ENCODE data around the gene YY2.
"Not testable (repeated sequence)": the region's sequence is repeated elsewhere in the genome, so short reads cannot be mapped to it uniquely, and the experiment has no call there.

Gene YY2

GRCh38 chrX:21855937-21856415, at the start of gene YY2:
TSS of gene YY2 (plus strand) at chrX:21855987. CDS start at chrX:21856485, 498 bp downstream.
- DNase-seq, result no peak

GRCh38 chrX:21806691-21807090, 49.1 kb upstream of the YY2 start:
- DNase-seq, result no peak

- DNase-seq, result no peak
These were observed 44.0 kb upstream of the YY2 start for GRCh38 chrX:21811832-21812231.

DNA sequence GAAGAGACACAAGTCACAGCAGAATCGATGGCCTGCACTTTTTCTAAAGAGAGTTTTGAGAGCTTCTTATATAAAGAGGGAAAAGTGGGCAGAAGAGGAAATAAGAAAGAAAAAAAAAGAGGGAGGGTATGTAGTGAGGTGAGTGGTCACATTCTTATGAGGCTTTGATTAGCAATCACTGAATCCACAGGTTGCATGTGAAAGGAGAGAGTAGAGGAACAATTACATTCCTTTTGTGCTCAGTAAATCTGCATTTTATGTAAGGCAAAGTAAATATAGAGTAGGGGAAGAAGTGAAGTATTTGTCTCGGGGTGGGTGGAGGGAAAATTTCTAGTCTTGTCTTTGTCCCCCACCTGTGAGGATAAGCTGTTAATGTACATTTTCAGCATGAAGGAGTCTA, 43.2 kb upstream of the YY2 start:
- DNase-seq, result no peak

- no peak for DNase-seq
These were observed 42.0 kb upstream of the YY2 start for GRCh38 chrX:21813612-21814368.

- no peak for DNase-seq
These were observed 39.7 kb upstream of the YY2 start for GRCh38 chrX:21816136-21816535.

DNA sequence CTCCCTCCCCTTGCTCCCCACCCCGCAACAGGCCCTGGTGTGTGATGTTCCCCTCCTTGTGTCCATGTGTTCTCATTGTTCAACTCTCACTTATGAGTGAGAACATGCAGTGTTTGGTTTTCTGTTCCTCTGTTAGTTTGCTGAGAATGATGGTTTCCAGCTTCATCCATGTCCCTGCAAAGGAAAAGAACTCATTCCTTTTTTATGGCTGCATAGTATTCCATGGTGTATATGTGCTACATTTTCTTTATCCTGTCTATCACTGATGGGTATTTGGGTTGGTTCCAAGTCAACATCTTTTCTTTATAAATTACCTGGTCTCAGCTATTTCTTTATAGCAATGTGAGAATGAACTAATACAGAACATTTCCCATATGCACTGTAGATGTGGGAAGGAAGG, 35.6 kb upstream of the YY2 start:
- DNase-seq, result not testable (repeated sequence)

GRCh38 chrX:21821875-21822274, 33.9 kb upstream of the YY2 start:
- no peak for DNase-seq

GRCh38 chrX:21831496-21831895, 24.3 kb upstream of the YY2 start:
- no peak for DNase-seq

GRCh38 chrX:21837056-21837455, 18.7 kb upstream of the YY2 start:
- DNase-seq, result no peak

DNA sequence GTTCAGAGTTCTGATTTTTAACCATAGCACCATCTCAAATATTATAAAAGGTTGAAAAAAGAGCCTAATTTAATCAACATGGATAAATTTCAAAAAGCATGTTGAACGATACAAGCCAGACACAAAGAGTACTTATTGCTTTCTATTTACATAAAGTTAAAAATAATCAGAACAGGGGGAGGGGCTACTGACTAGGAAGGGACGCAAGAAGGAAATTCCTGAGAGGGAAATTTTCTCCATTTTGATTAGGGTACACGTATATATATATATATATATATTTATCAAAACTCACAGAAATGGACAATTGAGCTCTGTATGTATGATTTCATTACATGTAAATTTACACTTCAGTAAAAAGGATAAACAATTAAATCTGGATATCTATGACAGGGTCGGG, 16.9 kb upstream of the YY2 start:
- DNase-seq, result no peak

DNA sequence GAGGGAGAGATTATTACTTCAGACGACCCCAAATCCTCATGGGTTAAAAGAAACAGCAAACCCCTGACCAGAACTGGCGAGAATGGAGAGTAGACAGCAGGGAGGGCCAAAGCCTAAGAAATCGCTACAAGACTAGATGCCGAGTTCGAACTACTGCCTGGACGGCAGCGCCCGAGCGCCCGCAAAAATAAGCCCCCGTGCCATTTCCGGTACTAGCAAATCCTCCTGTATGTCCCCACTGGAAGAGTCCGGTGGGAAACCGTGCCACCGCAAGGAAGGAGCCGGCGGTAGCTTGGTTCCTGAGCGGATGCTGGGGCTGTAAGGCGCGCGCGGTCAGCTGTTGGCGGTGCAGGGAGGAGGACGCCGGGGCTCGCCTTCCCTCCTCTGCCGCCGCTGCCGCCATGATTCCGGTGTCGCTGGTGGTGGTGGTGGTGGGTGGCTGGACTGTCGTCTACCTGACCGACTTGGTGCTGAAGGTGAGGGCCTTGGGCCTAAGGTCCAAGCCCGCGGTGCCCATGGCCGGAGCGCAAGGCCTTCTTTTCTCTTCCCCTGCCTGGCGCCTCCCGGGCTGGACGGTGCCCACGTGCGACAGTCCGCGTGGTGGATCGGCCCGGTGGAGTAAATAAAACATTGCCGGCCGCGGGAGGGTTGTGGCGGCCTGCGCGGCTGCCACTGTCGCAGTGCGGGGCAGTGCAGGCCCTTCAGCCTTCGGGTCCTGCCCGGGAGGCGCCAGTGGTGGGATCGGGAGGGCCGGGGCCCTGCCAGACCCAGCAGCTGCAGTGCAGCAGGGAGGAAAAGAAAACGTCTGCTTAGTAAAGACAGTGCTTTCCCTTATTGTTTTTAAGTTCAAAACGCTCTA, 16.2 kb upstream of the YY2 start, which contains the start of gene MBTPS2:
MBTPS2 (plus strand) TSS at position 284 of the 859 bp plus-strand sequence; CDS start at position 402, 118 bp downstream.
- peak; percentile 33 for DNase-seq

- no peak for DNase-seq
These were observed 15.6 kb upstream of the YY2 start for GRCh38 chrX:21840193-21840545.

DNA sequence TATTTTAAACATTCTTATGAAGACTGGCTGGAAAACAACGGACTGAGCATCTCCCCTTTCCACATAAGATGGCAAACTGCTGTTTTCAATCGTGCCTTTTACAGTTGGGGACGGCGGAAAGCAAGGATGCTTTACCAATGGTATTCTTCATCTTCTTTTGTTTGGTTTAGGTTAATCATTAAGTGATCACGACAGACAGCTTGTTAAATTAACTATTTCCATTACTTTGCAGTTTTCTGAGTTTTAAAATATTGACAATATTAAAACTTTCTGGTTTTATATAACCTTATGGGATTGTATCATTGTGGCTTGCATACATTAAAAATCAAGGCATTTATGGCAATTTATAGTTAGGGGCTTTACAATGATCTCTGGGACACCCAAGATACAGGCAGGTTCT, 12.6 kb upstream of the YY2 start:
- DNase-seq, result no peak

GRCh38 chrX:21845096-21845495, 10.7 kb upstream of the YY2 start:
- no peak for DNase-seq

DNA sequence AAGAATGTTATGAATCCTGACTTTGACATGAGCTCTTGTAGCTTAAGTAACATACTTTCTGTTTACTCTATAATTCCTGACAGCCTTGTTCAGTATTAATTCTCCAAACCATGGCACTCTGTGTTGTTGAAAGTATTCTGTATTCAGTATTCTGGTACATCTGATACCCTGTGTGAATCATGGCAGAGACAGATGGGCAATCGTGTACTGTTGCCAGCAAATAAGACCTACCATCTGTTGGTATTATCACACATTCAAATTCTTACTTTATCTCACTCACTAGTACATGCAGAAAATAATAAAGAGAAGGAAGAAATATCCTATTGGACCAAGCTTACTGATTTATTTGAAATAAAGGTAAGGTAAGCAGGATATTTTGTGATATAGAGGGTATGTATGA, 8.4 kb upstream of the YY2 start:
- no peak for DNase-seq

DNA sequence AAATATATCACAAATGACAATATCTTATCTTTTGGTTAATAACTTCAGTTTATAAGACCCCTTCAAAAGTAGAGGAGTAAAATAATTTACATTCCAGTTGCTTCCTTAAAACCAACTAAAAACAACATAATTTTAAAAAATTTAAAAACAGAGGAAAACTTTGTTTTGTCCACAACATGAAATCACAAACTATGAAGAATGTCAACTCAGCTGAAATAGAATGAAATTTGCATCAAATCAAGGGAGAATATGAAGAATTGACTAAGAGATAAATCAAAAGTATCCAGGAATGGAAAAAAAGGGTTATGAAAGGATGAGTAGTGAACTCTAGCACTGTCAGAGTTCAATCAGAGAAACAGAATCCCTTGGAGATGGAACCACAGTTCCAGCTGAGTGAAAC, 2.2 kb upstream of the YY2 start:
- no peak for DNase-seq

DNA sequence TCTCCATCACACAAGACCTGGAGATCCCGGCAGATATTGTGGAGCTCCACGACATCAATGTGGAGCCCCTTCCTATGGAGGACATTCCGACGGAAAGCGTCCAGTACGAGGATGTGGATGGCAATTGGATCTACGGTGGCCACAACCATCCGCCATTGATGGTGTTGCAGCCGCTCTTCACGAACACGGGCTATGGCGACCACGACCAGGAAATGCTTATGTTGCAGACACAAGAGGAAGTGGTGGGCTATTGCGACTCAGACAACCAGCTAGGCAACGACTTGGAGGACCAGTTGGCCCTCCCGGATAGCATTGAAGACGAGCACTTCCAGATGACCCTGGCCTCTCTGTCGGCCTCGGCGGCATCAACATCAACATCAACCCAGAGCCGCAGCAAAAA, 717 bp downstream of the YY2 start:
- no peak for DNase-seq

DNA sequence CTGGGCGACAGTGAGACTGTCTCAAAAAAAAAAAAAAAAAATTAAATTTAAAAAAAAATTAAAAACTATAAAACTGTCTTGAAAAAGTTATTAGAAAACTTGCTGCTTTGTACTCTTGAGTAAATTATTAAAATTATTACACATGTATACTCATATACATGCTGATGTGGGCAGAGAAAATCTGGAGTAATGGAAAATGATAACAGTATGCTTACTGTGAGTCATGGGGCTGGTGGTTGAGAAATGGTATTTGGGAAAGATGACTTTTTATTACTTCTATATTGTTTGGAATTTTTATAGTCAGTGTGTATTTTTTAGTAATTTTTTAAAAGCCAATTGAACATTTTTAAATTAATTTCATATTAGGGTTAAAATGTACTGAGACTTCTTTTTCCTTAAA, 7.5 kb downstream of the YY2 start:
- DNase-seq, result no peak

- no peak for DNase-seq
These were observed 9.6 kb downstream of the YY2 start for GRCh38 chrX:21865436-21865835.

DNA sequence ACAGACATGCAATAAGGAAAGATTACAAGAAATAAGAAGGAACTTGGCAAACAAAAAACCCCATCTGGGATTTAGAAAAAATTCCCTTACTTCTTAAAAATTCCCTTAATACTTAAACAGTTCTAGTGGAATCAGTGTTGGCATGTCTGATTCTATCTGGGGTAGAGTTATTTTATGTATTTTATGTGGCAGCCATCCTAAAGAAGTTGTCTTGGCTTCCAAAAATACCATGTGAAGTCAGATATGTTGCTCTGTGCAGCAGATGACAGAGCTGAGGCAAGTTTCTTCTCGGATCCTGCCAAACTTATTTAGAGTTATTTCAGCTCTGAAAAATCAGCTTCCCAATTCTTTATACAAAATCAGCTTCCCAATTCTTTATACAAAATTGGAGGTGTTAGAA, 14.7 kb downstream of the YY2 start:
- no peak for DNase-seq

DNA sequence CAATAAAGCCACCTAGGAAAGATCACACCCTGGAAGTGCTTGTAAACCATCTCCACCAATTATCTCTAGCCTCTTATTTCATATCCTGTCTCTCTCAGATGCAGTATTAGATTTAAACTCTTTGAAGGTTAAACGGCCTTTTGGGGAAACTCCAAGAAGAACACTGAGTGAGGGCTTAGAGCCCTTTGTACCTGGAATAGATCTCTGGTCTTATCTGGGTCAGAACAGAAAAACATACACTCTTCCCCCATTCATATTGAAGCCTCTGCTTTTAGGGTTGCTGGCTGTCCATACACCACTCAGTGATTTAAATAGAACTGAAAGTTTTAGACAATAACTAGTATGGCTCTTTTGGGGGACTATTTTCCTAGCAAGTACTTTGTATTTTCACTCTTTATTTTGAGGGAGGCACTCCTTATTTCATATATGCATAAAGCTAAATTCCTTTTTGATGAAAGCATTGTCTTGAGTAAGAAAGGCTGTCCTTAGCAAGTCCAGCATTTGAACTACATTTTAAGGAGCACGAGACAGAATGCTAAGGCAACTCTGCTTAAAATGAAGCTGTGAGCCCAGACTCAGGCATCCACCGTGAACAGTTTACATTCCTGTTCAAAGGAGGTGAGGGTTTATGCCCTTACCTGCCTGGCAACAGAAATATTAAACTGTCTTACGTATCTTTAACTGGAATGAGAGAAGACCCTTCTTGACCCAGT, 17.4 kb downstream of the YY2 start:
- no peak for DNase-seq

GRCh38 chrX:21874182-21874581, 18.4 kb downstream of the YY2 start:
- DNase-seq, result not testable (repeated sequence)

DNA sequence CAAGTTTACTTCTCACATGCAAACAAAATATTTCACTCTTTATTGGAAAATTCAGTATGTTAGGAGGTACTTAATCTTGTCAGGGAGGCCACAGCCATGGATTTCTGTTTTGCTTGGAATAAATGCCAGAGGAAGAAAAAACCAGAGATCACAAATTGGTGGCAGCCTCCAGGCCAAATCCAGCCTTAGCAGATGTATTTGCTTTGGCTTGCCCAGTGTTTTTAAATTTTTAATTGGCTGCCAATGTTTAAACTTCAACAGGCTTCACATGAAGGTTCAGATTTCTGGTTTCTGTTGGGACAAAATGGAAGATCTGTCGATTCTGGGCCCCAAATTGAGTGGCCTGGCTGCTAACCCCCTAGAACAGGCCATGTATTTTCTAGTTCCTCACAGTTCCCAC, 19.2 kb downstream of the YY2 start:
- no peak for DNase-seq
